Cardiac septum (tissue), 1 donor: ENCODE measurements around the gene WDR70. TPM values are rescaled to one million over a fixed set of nuclear protein-coding genes. Genes with fewer than 3 reads are reported as not detected.
"Not testable (repeated sequence)": the region's sequence is repeated elsewhere in the genome, so short reads cannot be mapped to it uniquely, and the experiment has no call there.

Experiments
- DNase-seq: peaks from one replicate; pipeline ENCODE4 v3.0.0-alpha.2; 2020; ENCODE audit warnings: low spot score
- intact Hi-C: fragments of 100-400 bp; cut with DNase I; formaldehyde crosslinking; loops from one replicate; pipeline ENCODE4 v1.14.0; 2022
- total RNA-seq: library from RNA; stranded (reverse); fragmentation: NEBNext Ultra II Directional; extraction: Animal tissue kit (Norgen Biotek cat#: 25700); gene quantifications from one replicate; pipeline ENCODE4 v1.2.1, GENCODE V29; 2021
- donor health status: DM: no; HTN: no; CAD: no.

Gene WDR70
- total RNA-seq, 1 donor from 2014 or later, result 16.0 TPM

GRCh38 chr5:37445783-37446182 lies 66.7 kb downstream of the WDR70 start:
- intact Hi-C loops, DNase-seq: not testable (repeated sequence)

- DNase-seq, result no peak
These were observed 69.8 kb downstream of the WDR70 start for GRCh38 chr5:37448941-37449340.

GRCh38 chr5:37451991-37452390 lies 72.9 kb downstream of the WDR70 start:
- DNase-seq, intact Hi-C loops: not testable (repeated sequence)

More at GRCh38 chr5:37448941-37449340, 69.8 kb downstream of the WDR70 start:
- intact Hi-C loops, result no loop called here

GRCh38 chr5:37453252-37453651 lies 74.1 kb downstream of the WDR70 start:
- intact Hi-C loops, result not testable (repeated sequence)

GRCh38 chr5:37454402-37455055 lies 75.4 kb downstream of the WDR70 start:
- intact Hi-C loops, DNase-seq: not testable (repeated sequence)

More at GRCh38 chr5:37453252-37453651, 74.1 kb downstream of the WDR70 start:
- DNase-seq, result not testable (repeated sequence)

GRCh38 chr5:37463191-37464051 lies 84.3 kb downstream of the WDR70 start:
- intact Hi-C loops, DNase-seq: not testable (repeated sequence)

- DNase-seq, intact Hi-C loops: not testable (repeated sequence)
These were observed 85.5 kb downstream of the WDR70 start for GRCh38 chr5:37464581-37464980.

- DNase-seq, intact Hi-C loops: not testable (repeated sequence)
These were observed 90.3 kb downstream of the WDR70 start for GRCh38 chr5:37469383-37469782.

- intact Hi-C loops, result no loop called here
- no peak for DNase-seq
These were observed 92.6 kb downstream of the WDR70 start for GRCh38 chr5:37471666-37472197.

- no peak for DNase-seq
- intact Hi-C loops, result no loop called here
These were observed 98.3 kb downstream of the WDR70 start for GRCh38 chr5:37477426-37477825.

GRCh38 chr5:37478121-37478894 lies 99.2 kb downstream of the WDR70 start:
- intact Hi-C loops, result no loop called here
- DNase-seq, result no peak

GRCh38 chr5:37481395-37481794 lies 102.3 kb downstream of the WDR70 start:
- intact Hi-C loops, result not testable (repeated sequence)

GRCh38 chr5:37490120-37490810 lies 111.1 kb downstream of the WDR70 start:
- intact Hi-C loops, result no loop called here
- DNase-seq, result no peak

More at GRCh38 chr5:37481395-37481794, 102.3 kb downstream of the WDR70 start:
- not testable (repeated sequence) for DNase-seq

GRCh38 chr5:37490931-37491330 lies 111.8 kb downstream of the WDR70 start:
- intact Hi-C loops, result no loop called here
- DNase-seq, result no peak

GRCh38 chr5:37492778-37493555 lies 113.8 kb downstream of the WDR70 start:
- intact Hi-C loops, result no loop called here
- DNase-seq, result no peak

- no peak for DNase-seq
- intact Hi-C loops, result no loop called here
These were observed 115.6 kb downstream of the WDR70 start for GRCh38 chr5:37494756-37495155.

- intact Hi-C loops, result no loop called here
- DNase-seq, result no peak
These were observed 116.1 kb downstream of the WDR70 start for GRCh38 chr5:37495210-37495609.

- DNase-seq, result no peak
- intact Hi-C loops, result no loop called here
These were observed 116.7 kb downstream of the WDR70 start for GRCh38 chr5:37495668-37496347.
